RWPE1 (cell line): ENCODE data around the gene PKP4.

Experiments
- CTCF ChIA-PET: fragments of 350-600 bp; sonication (Branson Sonifier 250); formaldehyde crosslinking; extraction: SDS; loops from one replicate; lab custom pipeline; 2021; lab: Yijun Ruan, JAX
- POLR2A ChIA-PET: fragments of 400-600 bp; formaldehyde crosslinking; extraction: SDS; loops from one replicate; lab custom pipeline; 2020; ENCODE audit warnings: antibody characterized with exemption; ENCODE audit not compliant: low non-redundant PET; lab: Yijun Ruan, JAX
- DNase-seq: peaks from one replicate; pipeline ENCODE4 v3.0.0; 2012; ENCODE audit warnings: low spot score
- H3K27ac ChIP-seq: fragments of 450-650 bp; 2 replicates; pipeline ENCODE4 v1.5.1; 2017
- CTCF ChIP-seq: fragments of 450-650 bp; conservative IDR thresholded peaks from 2 replicates; pipeline ENCODE4 v1.5.1; 2017; ENCODE audit warnings: low read depth, mild to moderate bottlenecking

Gene PKP4

GRCh38 chr2:158502974-158503373 is 46.2 kb downstream of the PKP4 start:
- ChIA-PET CTCF (interaction anchor here (0.7 kb wide), 1 partner anchor 1020 kb away, joined by 3 read pairs; no protein-coding TSS in a partner anchor), POLR2A (no interaction called here)
- TF ChIP-seq CTCF: no peak
- no peak for DNase-seq
- no peak overlapping the region for H3K27ac ChIP-seq

DNA sequence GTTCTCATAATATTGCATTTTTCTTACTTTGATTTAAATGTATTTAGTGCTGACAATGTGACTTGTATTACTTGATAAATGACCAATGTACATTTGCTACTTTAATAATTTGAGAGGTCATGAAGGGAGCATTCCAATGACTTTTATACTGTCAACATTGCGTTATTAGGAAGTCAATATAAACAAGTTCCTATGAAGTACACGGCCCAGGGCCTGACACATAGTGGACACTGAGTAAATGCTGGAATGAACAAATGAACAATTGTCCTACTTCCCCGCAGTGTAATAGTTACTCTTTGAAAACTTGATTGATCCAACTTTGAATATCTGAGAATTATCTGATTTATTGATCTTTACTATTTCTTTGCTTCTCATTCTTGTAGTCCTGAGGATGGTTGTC is 47.3 kb downstream of the PKP4 start:
- no peak for DNase-seq
- no peak for TF ChIP-seq CTCF
- CTCF ChIA-PET: no interaction called here
- no peak overlapping the region for H3K27ac ChIP-seq
- POLR2A ChIA-PET: no interaction called here

DNA sequence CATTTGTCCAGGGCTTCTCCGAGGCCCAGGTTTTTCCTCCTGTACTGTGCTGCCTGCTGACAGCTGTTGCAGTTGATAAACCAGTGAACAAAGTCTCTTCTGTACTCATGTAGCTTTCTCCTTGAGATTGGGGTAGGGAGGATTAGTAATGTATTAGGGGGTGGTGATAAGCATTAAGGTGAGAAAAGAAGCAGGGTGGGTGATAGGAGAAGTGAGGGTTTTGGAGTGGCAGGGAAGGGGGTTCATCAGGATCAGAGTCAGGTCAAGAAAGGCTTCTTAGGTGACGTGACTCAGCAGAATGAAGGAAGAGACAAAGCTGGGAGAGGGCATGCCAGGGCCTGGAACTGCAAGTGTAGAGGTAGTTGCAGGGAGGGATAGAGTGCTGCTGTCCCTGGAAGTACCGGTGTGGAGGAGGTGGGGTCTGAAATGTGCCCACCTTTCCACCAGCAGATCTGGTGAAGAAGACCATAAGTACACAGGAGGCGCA is 48.7 kb downstream of the PKP4 start:
- CTCF ChIA-PET: interaction anchor here (0.6 kb wide), 1 partner anchor 25 kb away, joined by 5 read pairs; no protein-coding TSS in a partner anchor
- peak overlapping the region; percentile 56 for H3K27ac ChIP-seq

GRCh38 chr2:158507141-158507540 is 50.4 kb downstream of the PKP4 start:
- CTCF ChIA-PET: no interaction called here
- no peak for TF ChIP-seq CTCF
- POLR2A ChIA-PET: interaction anchor here (0.6 kb wide), 1 partner anchor 17 kb away, joined by 3 read pairs; no protein-coding TSS in a partner anchor
- no peak overlapping the region for H3K27ac ChIP-seq
- DNase-seq: no peak

More for the DNA sequence above, 48.7 kb downstream of the PKP4 start:
- POLR2A ChIA-PET: no interaction called here
- no peak for TF ChIP-seq CTCF
- no peak for DNase-seq

- DNase-seq: no peak
- ChIA-PET POLR2A (no interaction called here), CTCF (no interaction called here)
- TF ChIP-seq CTCF: no peak
- H3K27ac ChIP-seq: no peak overlapping the region
Measured at GRCh38 chr2:158507679-158508078, 50.9 kb downstream of the PKP4 start.

- no peak for DNase-seq
- CTCF ChIA-PET: interaction anchor here (0.5 to 0.6 kb wide), 2 partner anchors 46 to 489 kb away, joined by 4 to 8 read pairs; no protein-coding TSS in a partner anchor
- H3K27ac ChIP-seq: no peak overlapping the region
- POLR2A ChIA-PET: no interaction called here
- no peak for TF ChIP-seq CTCF
Measured at GRCh38 chr2:158509928-158510797, 53.4 kb downstream of the PKP4 start.
